HEK293T (cell line): ENCODE measurements around the gene IL17C.

Experiments
- BHLHE40 ChIP-seq: fragments of 450-650 bp; IDR thresholded peaks from 2 replicates; pipeline ENCODE4 v1.6.1; 2016; ENCODE audit warnings: mild to moderate bottlenecking, moderate library complexity, borderline replicate concordance
- HDGF ChIP-seq: fragments of 450-650 bp; IDR thresholded peaks from 2 replicates; pipeline ENCODE4 v1.6.1; 2017; ENCODE audit warnings: antibody characterized with exemption, borderline replicate concordance
- PKNOX1 ChIP-seq: fragments of 450-650 bp; IDR thresholded peaks from 2 replicates; pipeline ENCODE4 v1.6.1; 2016
- SP1 ChIP-seq: fragments of 450-650 bp; IDR thresholded peaks from 2 replicates; pipeline ENCODE4 v1.6.1; 2017

DNA sequence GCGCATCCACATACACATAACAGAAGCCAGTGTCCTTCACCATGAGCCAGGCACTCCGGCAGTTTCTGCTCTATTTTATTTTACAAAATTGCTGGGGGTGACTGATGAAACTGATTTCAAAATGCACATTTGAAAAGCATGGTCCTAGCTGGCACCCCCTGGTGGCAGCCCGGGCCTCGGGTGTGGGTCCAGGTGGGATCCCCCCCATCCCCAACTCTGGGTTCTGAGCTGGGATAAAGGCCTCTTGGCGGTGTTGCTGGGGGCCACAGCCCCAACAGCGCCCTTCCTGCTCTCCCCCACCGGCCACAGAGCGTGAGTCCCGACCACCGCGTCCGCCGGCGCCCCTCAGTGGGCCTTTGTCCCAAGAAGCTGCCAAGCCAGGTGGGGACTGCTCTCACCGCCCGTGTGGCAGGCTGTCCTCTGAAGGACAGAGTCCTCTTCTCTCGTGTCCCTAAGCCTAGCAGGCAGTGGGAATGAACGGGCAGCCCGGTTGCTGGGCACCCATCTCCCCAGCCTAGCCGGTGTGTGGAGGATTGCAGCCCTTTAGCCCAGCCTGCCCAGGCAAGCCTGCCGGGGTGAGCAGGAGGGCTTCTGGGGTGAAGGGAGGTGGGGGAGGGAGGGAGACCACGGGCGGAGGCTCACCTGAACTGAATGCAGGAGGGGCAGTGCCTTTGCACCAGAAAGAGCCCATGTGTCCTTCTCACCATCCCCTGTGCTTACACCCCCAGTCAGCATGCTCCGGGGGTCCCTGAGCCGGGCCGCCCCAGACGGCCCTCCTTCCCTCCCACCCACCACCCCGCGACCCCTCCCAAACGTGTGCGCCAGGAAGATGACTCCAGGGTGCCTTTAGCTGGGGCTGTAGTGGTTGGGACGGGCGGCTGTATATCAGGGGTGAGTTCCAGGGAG, 47.0 kb downstream of the IL17C start:
- TF ChIP-seq BHLHE40 = no peak
- no peak for TF ChIP-seq PKNOX1
- no peak for TF ChIP-seq SP1
- TF ChIP-seq HDGF = no peak
